Measurements from ENCODE around the gene GDF10.

GDF10 gene

GRCh38 chr10:47286591-47287315 lies 13.2 kb upstream of the GDF10 start:
- Histone ChIP-seq H3K18ac (ENCODE audit: low read length) (no peak overlapping the region), H3K4me3 (ENCODE audit: low read length in 2 of 2) (no peak overlapping the region), H3K27ac (replicated peaks; ENCODE audit: low read length) (no peak overlapping the region), H2AFZ (ENCODE audit: low read length) (peak overlapping the region; percentile 11), H4K91ac (ENCODE audit: low read depth, low read length, poor library complexity) (no peak overlapping the region), H3K9me3 (replicated peaks in 1 of 2; ENCODE audit: control insufficient read depth in 2 of 2, insufficient read depth in 1 of 2, low read depth in 1 of 2, low read length in 2 of 2) (peaks cover 0 to 2% of the 10 kb centered on the region in 2 donors), H2BK5ac (ENCODE audit: low read length) (no peak overlapping the region), H2BK15ac (ENCODE audit: low read length) (no peak overlapping the region), H2BK12ac (ENCODE audit: low read length) (no peak overlapping the region), H3K4ac (ENCODE audit: low read length) (no peak overlapping the region), H3K4me2 (ENCODE audit: insufficient read depth, low read length, poor library complexity, severe bottlenecking) (no peak overlapping the region), H3K14ac (ENCODE audit: low read length) (no peak overlapping the region), H2BK120ac (ENCODE audit: low read depth, low read length) (no peak overlapping the region), H3K36me3 (replicated peaks in 1 of 2; ENCODE audit: control insufficient read depth in 2 of 2, insufficient read depth in 2 of 2, low read length in 2 of 2) (no peaks in the 10 kb centered on the region), H3K4me1 (ENCODE audit: control insufficient read depth in 2 of 2, insufficient read depth in 1 of 2, low read depth in 1 of 2, low read length in 2 of 2) (peaks cover 0 to 3% of the 10 kb centered on the region in 2 donors), H3K27me3 (ENCODE audit: control insufficient read depth in 3 of 3, insufficient read depth in 3 of 3, low read depth in 1 of 3, low read length in 3 of 3) (peaks cover 0 to 5% (median 0%) of the 10 kb centered on the region in 3 experiments), H2AK5ac (ENCODE audit: low read depth, low read length) (no peak overlapping the region), H4K8ac (ENCODE audit: low read depth, low read length) (no peak overlapping the region), H3K9ac (ENCODE audit: low read depth, low read length, poor library complexity) (no peak overlapping the region), H3K79me1 (ENCODE audit: low read depth, low read length) (no peaks in the 10 kb centered on the region), H3K23ac (ENCODE audit: low read depth, low read length, poor library complexity) (no peak overlapping the region)
- DNase-seq (ENCODE audit: low spot score), result no peak
- no CpG with 5 or more reads among the region's 4 CpGs for WGBS, 2 donors (ENCODE audit: extremely low coverage in 2 of 2, insufficient read length in 2 of 2, insufficient replicate concordance in 1 of 2)

GRCh38 chr10:47287365-47287802 lies 12.6 kb upstream of the GDF10 start:
- no peak overlapping the region for H2BK5ac ChIP-seq (ENCODE audit: low read length)
- H2AK5ac ChIP-seq (ENCODE audit: low read depth, low read length), result no peak overlapping the region
- H3K27me3 ChIP-seq (ENCODE audit: control insufficient read depth in 3 of 3, insufficient read depth in 3 of 3, low read depth in 1 of 3, low read length in 3 of 3), result peaks cover 0 to 5% (median 0%) of the 10 kb centered on the region in 3 experiments
- H3K18ac ChIP-seq (ENCODE audit: low read length), result no peak overlapping the region
- H3K9me3 ChIP-seq (replicated peaks in 1 of 2; ENCODE audit: control insufficient read depth in 2 of 2, insufficient read depth in 1 of 2, low read depth in 1 of 2, low read length in 2 of 2), result peaks cover 0 to 2% of the 10 kb centered on the region in 2 donors
- no peak overlapping the region for H3K27ac ChIP-seq (replicated peaks; ENCODE audit: low read length)
- no peaks in the 10 kb centered on the region for H3K79me1 ChIP-seq (ENCODE audit: low read depth, low read length)
- peaks cover 0 to 3% of the 10 kb centered on the region in 2 donors for H3K4me1 ChIP-seq (ENCODE audit: control insufficient read depth in 2 of 2, insufficient read depth in 1 of 2, low read depth in 1 of 2, low read length in 2 of 2)
- no peak overlapping the region for H3K4me3 ChIP-seq (ENCODE audit: low read length in 2 of 2)
- H3K36me3 ChIP-seq (replicated peaks in 1 of 2; ENCODE audit: control insufficient read depth in 2 of 2, insufficient read depth in 2 of 2, low read length in 2 of 2), result no peaks in the 10 kb centered on the region
- H3K14ac ChIP-seq (ENCODE audit: low read length), result no peak overlapping the region
- H3K4ac ChIP-seq (ENCODE audit: low read length), result no peak overlapping the region
- H2BK120ac ChIP-seq (ENCODE audit: low read depth, low read length), result no peak overlapping the region
- no peak overlapping the region for H2BK12ac ChIP-seq (ENCODE audit: low read length)
- WGBS, 2 donors (ENCODE audit: extremely low coverage in 2 of 2, insufficient read length in 2 of 2, insufficient replicate concordance in 1 of 2), result no CpG with 5 or more reads among the region's 12 CpGs
- no peak overlapping the region for H3K23ac ChIP-seq (ENCODE audit: low read depth, low read length, poor library complexity)
- DNase-seq (ENCODE audit: low spot score), result no peak
- H2BK15ac ChIP-seq (ENCODE audit: low read length), result no peak overlapping the region
- H2AFZ ChIP-seq (ENCODE audit: low read length), result no peak overlapping the region
- H3K4me2 ChIP-seq (ENCODE audit: insufficient read depth, low read length, poor library complexity, severe bottlenecking), result no peak overlapping the region
- H3K9ac ChIP-seq (ENCODE audit: low read depth, low read length, poor library complexity), result no peak overlapping the region
- H4K91ac ChIP-seq (ENCODE audit: low read depth, low read length, poor library complexity), result no peak overlapping the region
- no peak overlapping the region for H4K8ac ChIP-seq (ENCODE audit: low read depth, low read length)

GRCh38 chr10:47287805-47288204 lies 12.2 kb upstream of the GDF10 start:
- no peak overlapping the region for H3K14ac ChIP-seq (ENCODE audit: low read length)
- H3K4me3 ChIP-seq (ENCODE audit: low read length in 2 of 2), result no peak overlapping the region
- H3K4me1 ChIP-seq (ENCODE audit: control insufficient read depth in 2 of 2, insufficient read depth in 1 of 2, low read depth in 1 of 2, low read length in 2 of 2), result peaks cover 0 to 3% of the 10 kb centered on the region in 2 donors
- no peak overlapping the region for H2BK15ac ChIP-seq (ENCODE audit: low read length)
- H2BK120ac ChIP-seq (ENCODE audit: low read depth, low read length), result no peak overlapping the region
- H2AK5ac ChIP-seq (ENCODE audit: low read depth, low read length), result no peak overlapping the region
- no peak overlapping the region for H3K4ac ChIP-seq (ENCODE audit: low read length)
- H2BK12ac ChIP-seq (ENCODE audit: low read length), result no peak overlapping the region
- H3K18ac ChIP-seq (ENCODE audit: low read length), result no peak overlapping the region
- H3K9me3 ChIP-seq (replicated peaks in 1 of 2; ENCODE audit: control insufficient read depth in 2 of 2, insufficient read depth in 1 of 2, low read depth in 1 of 2, low read length in 2 of 2), result peaks cover 0 to 2% of the 10 kb centered on the region in 2 donors
- no peak overlapping the region for H4K8ac ChIP-seq (ENCODE audit: low read depth, low read length)
- H3K27ac ChIP-seq (replicated peaks; ENCODE audit: low read length), result no peak overlapping the region
- no CpG with 5 or more reads among the region's 6 CpGs for WGBS, 2 donors (ENCODE audit: extremely low coverage in 2 of 2, insufficient read length in 2 of 2, insufficient replicate concordance in 1 of 2)
- H3K36me3 ChIP-seq (replicated peaks in 1 of 2; ENCODE audit: control insufficient read depth in 2 of 2, insufficient read depth in 2 of 2, low read length in 2 of 2), result no peaks in the 10 kb centered on the region
- no peaks in the 10 kb centered on the region for H3K79me1 ChIP-seq (ENCODE audit: low read depth, low read length)
- no peak overlapping the region for H4K91ac ChIP-seq (ENCODE audit: low read depth, low read length, poor library complexity)
- DNase-seq (ENCODE audit: low spot score), result no peak
- no peak overlapping the region for H3K9ac ChIP-seq (ENCODE audit: low read depth, low read length, poor library complexity)
- no peak overlapping the region for H2BK5ac ChIP-seq (ENCODE audit: low read length)
- peaks cover 0 to 5% (median 0%) of the 10 kb centered on the region in 3 experiments for H3K27me3 ChIP-seq (ENCODE audit: control insufficient read depth in 3 of 3, insufficient read depth in 3 of 3, low read depth in 1 of 3, low read length in 3 of 3)
- H2AFZ ChIP-seq (ENCODE audit: low read length), result peak overlapping the region; percentile 11
- H3K23ac ChIP-seq (ENCODE audit: low read depth, low read length, poor library complexity), result no peak overlapping the region
- H3K4me2 ChIP-seq (ENCODE audit: insufficient read depth, low read length, poor library complexity, severe bottlenecking), result no peak overlapping the region

DNA sequence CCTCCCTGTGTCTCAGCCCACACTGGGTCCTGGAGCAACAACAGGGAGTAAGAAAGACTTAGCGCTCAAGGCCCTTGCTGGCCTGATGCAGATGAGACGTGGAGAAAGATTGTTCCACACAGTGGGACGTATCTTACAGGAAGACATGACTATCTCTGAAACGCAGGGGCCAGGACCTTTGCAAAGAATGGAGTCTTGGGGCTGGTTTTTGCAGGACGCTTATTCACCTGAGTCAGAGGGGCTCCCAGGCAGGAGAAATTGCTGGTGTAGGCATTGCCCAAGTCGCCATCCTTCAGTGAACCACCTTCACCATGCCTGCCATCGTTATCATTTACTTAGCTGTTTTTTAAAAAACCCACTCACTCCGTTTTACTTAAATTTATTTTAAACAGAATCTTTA lies 11.8 kb upstream of the GDF10 start:
- no peak overlapping the region for H3K4me3 ChIP-seq (ENCODE audit: low read length in 2 of 2)
- DNase-seq (ENCODE audit: low spot score), result no peak
- no peak overlapping the region for H4K8ac ChIP-seq (ENCODE audit: low read depth, low read length)
- no peak overlapping the region for H3K4ac ChIP-seq (ENCODE audit: low read length)
- no peak overlapping the region for H3K14ac ChIP-seq (ENCODE audit: low read length)
- peaks cover 0 to 3% of the 10 kb centered on the region in 2 donors for H3K4me1 ChIP-seq (ENCODE audit: control insufficient read depth in 2 of 2, insufficient read depth in 1 of 2, low read depth in 1 of 2, low read length in 2 of 2)
- no peak overlapping the region for H2AK5ac ChIP-seq (ENCODE audit: low read depth, low read length)
- H2BK120ac ChIP-seq (ENCODE audit: low read depth, low read length), result no peak overlapping the region
- H3K18ac ChIP-seq (ENCODE audit: low read length), result no peak overlapping the region
- no peak overlapping the region for H4K91ac ChIP-seq (ENCODE audit: low read depth, low read length, poor library complexity)
- H3K9ac ChIP-seq (ENCODE audit: low read depth, low read length, poor library complexity), result no peak overlapping the region
- no peak overlapping the region for H3K4me2 ChIP-seq (ENCODE audit: insufficient read depth, low read length, poor library complexity, severe bottlenecking)
- H3K23ac ChIP-seq (ENCODE audit: low read depth, low read length, poor library complexity), result no peak overlapping the region
- no peak overlapping the region for H2BK12ac ChIP-seq (ENCODE audit: low read length)
- H2BK15ac ChIP-seq (ENCODE audit: low read length), result no peak overlapping the region
- no peaks in the 10 kb centered on the region for H3K79me1 ChIP-seq (ENCODE audit: low read depth, low read length)
- H3K27me3 ChIP-seq (ENCODE audit: control insufficient read depth in 3 of 3, insufficient read depth in 3 of 3, low read depth in 1 of 3, low read length in 3 of 3), result peaks cover 0 to 5% (median 0%) of the 10 kb centered on the region in 3 experiments
- 100% methylated on average over 1 of the region's 8 CpGs for WGBS, 2 donors (ENCODE audit: extremely low coverage in 2 of 2, insufficient read length in 2 of 2, insufficient replicate concordance in 1 of 2)
- H3K9me3 ChIP-seq (replicated peaks in 1 of 2; ENCODE audit: control insufficient read depth in 2 of 2, insufficient read depth in 1 of 2, low read depth in 1 of 2, low read length in 2 of 2), result peaks cover 0 to 2% of the 10 kb centered on the region in 2 donors
- H2BK5ac ChIP-seq (ENCODE audit: low read length), result no peak overlapping the region
- H3K27ac ChIP-seq (replicated peaks; ENCODE audit: low read length), result no peak overlapping the region
- no peaks in the 10 kb centered on the region for H3K36me3 ChIP-seq (replicated peaks in 1 of 2; ENCODE audit: control insufficient read depth in 2 of 2, insufficient read depth in 2 of 2, low read length in 2 of 2)
- H2AFZ ChIP-seq (ENCODE audit: low read length), result peak overlapping the region; percentile 11

Data from neuronal stem cell (in vitro differentiated cells).